Ishikawa (cell line): ENCODE data around the gene GBF1.

Experiments used
- CEBPB ChIP-seq: IDR thresholded peaks from 2 replicates; pipeline ENCODE4 v1.6.1; 2012
- CREB1 ChIP-seq: IDR thresholded peaks from 2 replicates; pipeline ENCODE4 v1.6.1; 2012; ENCODE audit warnings: low read depth
- EGR1 ChIP-seq: IDR thresholded peaks from 2 replicates; pipeline ENCODE4 v1.6.1; 2012
- EP300 ChIP-seq: IDR thresholded peaks from 2 replicates; pipeline ENCODE4 v1.6.1; 2012; ENCODE audit warnings: borderline replicate concordance
- FOXM1 ChIP-seq: IDR thresholded peaks from 2 replicates; pipeline ENCODE4 v1.6.1; 2012; ENCODE audit warnings: low read depth, borderline replicate concordance
- MAX ChIP-seq: IDR thresholded peaks from 2 replicates; pipeline ENCODE4 v1.6.1; 2012
- NFIC ChIP-seq: IDR thresholded peaks from 2 replicates; pipeline ENCODE4 v1.6.1; 2012
- RAD21 ChIP-seq: IDR thresholded peaks from 2 replicates; pipeline ENCODE4 v1.6.1; 2012; ENCODE audit warnings: low read depth
- REST ChIP-seq: IDR thresholded peaks from 2 replicates; pipeline ENCODE4 v1.6.1; 2012; ENCODE audit warnings: low read depth, mild to moderate bottlenecking
- TAF1 ChIP-seq: IDR thresholded peaks from 2 replicates; pipeline ENCODE4 v1.6.1; 2012; ENCODE audit warnings: low read depth, mild to moderate bottlenecking
- TCF12 ChIP-seq: IDR thresholded peaks from 2 replicates; pipeline ENCODE4 v1.6.1; 2012; ENCODE audit warnings: low read depth
- TEAD4 ChIP-seq: IDR thresholded peaks from 2 replicates; pipeline ENCODE4 v1.6.1; 2012
- USF1 ChIP-seq: IDR thresholded peaks from 2 replicates; pipeline ENCODE4 v1.6.1; 2012
- YY1 ChIP-seq: IDR thresholded peaks from 2 replicates; pipeline ENCODE4 v1.6.1; 2012; ENCODE audit warnings: low read depth
- ZBTB7A ChIP-seq: IDR thresholded peaks from 2 replicates; pipeline ENCODE4 v1.6.1; 2012; ENCODE audit warnings: low read depth

Gene GBF1

GRCh38 chr10:102418622-102419268 lies 173.4 kb downstream of the GBF1 start, which contains the start of gene PSD:
TSS of gene PSD (minus strand) at chr10:102418785. CDS start at chr10:102417038, 1,747 bp downstream.
- TF ChIP-seq CREB1 (no peak), ZBTB7A (no peak), MAX (peak; percentile 45; the same call in 1 of the 2 replicates), TEAD4 (no peak), EGR1 (0 out of 2 replicates have a peak, but pooled peaks have one; percentile 6), TAF1 (no peak), USF1 (peak; percentile 19; the same call in 1 of the 2 replicates), REST (no peak), CEBPB (no peak), EP300 (no peak), YY1 (no peak), FOXM1 (no peak), TCF12 (no peak), RAD21 (no peak)

- TF ChIP-seq TEAD4 (no peak), CEBPB (no peak), MAX (peak; percentile 63), TCF12 (no peak), CREB1 (peak; percentile 23; the same call in 1 of the 2 replicates), EGR1 (peak; percentile 8; the same call in 1 of the 2 replicates), ZBTB7A (peak; percentile 93), NFIC (no peak), TAF1 (0 out of 2 replicates have a peak, but pooled peaks have one; percentile 19), REST (peak; percentile 94), USF1 (peak; percentile 64), EP300 (no peak; the same call in 1 of the 2 replicates)
These were observed 174.2 kb downstream of the GBF1 start for GRCh38 chr10:102419269-102420180.

- TF ChIP-seq ZBTB7A (0 out of 2 replicates have a peak, but pooled peaks have one; percentile 23), REST (peak; percentile 57; the same call in 1 of the 2 replicates), TAF1 (no peak), NFIC (no peak), CEBPB (no peak)
These were observed 174.9 kb downstream of the GBF1 start for GRCh38 chr10:102420181-102420713.
